HL-60 (cell line): ENCODE measurements around the gene COMMD4.

ENCODE experiments used
- DNase-seq, 2 experiments: peaks; one replicate each; pipeline ENCODE4 v3.0.0-alpha.2; 2010 to 2020; ENCODE audit warnings: low read depth in 1 of 2, low spot score in 1 of 2
- H3K27ac ChIP-seq: fragments of 250-450 bp; sonication (Bioruptor Pico); replicated peaks from 2 replicates; pipeline ENCODE4 v1.5.1; 2020; ENCODE audit warnings: mild to moderate bottlenecking, moderate library complexity
- H3K27me3 ChIP-seq: fragments of 250-450 bp; sonication (Bioruptor Pico); 2 replicates; pipeline ENCODE4 v1.5.1; 2021; ENCODE audit warnings: mild to moderate bottlenecking, moderate library complexity; ENCODE audit not compliant: insufficient read depth, poor library complexity, severe bottlenecking
- H3K4me3 ChIP-seq: replicated peaks from 2 replicates; pipeline ENCODE4 v1.5.1; 2011; ENCODE audit warnings: mild to moderate bottlenecking, control low read depth, low read length; ENCODE audit not compliant: insufficient read depth
- GABPA ChIP-seq: IDR thresholded peaks from 2 replicates; pipeline ENCODE4 v1.6.1; 2012; ENCODE audit warnings: low read depth
- POLR2AphosphoS5 ChIP-seq: IDR thresholded peaks from 2 replicates; pipeline ENCODE4 v1.6.1; 2012; ENCODE audit warnings: low read depth
- SPI1 ChIP-seq: IDR thresholded peaks from 2 replicates; pipeline ENCODE4 v1.6.1; 2012; ENCODE audit warnings: low read depth, mild to moderate bottlenecking, borderline replicate concordance
- TF ChIP-seq, protein P1 (sequence below): IDR thresholded peaks from 2 replicates; pipeline ENCODE4 v1.6.1; 2012; ENCODE audit warnings: low read depth; ENCODE audit not compliant: insufficient replicate concordance
- TF ChIP-seq, protein P2 (sequence below): IDR thresholded peaks from one replicate; pipeline ENCODE4 v1.5.1; 2011; ENCODE audit warnings: low read length, control low read depth, inconsistent platforms; ENCODE audit not compliant: insufficient read depth

Gene COMMD4

DNA sequence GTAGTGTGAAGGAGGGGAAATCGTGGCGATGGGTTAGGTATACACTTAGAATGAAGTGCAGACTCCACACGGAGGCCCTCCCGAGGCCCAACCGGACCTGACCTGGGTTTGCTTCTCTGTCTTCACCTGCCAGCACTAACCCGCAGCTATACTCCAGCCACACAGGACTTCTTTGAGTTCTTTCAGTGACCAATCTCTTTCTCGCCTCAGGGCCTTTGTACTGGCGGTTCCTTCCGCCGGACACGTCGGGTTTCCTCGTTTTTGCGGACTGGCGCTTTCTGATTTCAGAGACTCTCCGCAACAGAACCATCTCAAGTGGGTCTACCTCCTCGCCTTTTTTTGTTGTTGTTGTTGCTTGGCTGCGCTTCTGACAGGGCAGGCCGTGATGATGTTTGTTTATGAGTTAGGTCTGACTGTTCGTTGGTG is 10.9 kb downstream of the COMMD4 start, which contains the start of gene NEIL1:
NEIL1 (plus strand) TSS at position 244 of the 426 bp plus-strand sequence. CDS start 1,867 bp downstream, outside the sequence.
- no peak for DNase-seq
- peaks cover 16% of the 10 kb centered on the region for H3K27me3 ChIP-seq
- TF ChIP-seq GABPA = no peak
- no peak for TF ChIP-seq POLR2AphosphoS5
- TF ChIP-seq, protein P1, sequence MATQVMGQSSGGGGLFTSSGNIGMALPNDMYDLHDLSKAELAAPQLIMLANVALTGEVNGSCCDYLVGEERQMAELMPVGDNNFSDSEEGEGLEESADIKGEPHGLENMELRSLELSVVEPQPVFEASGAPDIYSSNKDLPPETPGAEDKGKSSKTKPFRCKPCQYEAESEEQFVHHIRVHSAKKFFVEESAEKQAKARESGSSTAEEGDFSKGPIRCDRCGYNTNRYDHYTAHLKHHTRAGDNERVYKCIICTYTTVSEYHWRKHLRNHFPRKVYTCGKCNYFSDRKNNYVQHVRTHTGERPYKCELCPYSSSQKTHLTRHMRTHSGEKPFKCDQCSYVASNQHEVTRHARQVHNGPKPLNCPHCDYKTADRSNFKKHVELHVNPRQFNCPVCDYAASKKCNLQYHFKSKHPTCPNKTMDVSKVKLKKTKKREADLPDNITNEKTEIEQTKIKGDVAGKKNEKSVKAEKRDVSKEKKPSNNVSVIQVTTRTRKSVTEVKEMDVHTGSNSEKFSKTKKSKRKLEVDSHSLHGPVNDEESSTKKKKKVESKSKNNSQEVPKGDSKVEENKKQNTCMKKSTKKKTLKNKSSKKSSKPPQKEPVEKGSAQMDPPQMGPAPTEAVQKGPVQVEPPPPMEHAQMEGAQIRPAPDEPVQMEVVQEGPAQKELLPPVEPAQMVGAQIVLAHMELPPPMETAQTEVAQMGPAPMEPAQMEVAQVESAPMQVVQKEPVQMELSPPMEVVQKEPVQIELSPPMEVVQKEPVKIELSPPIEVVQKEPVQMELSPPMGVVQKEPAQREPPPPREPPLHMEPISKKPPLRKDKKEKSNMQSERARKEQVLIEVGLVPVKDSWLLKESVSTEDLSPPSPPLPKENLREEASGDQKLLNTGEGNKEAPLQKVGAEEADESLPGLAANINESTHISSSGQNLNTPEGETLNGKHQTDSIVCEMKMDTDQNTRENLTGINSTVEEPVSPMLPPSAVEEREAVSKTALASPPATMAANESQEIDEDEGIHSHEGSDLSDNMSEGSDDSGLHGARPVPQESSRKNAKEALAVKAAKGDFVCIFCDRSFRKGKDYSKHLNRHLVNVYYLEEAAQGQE = no peak
- TF ChIP-seq, protein P2, sequence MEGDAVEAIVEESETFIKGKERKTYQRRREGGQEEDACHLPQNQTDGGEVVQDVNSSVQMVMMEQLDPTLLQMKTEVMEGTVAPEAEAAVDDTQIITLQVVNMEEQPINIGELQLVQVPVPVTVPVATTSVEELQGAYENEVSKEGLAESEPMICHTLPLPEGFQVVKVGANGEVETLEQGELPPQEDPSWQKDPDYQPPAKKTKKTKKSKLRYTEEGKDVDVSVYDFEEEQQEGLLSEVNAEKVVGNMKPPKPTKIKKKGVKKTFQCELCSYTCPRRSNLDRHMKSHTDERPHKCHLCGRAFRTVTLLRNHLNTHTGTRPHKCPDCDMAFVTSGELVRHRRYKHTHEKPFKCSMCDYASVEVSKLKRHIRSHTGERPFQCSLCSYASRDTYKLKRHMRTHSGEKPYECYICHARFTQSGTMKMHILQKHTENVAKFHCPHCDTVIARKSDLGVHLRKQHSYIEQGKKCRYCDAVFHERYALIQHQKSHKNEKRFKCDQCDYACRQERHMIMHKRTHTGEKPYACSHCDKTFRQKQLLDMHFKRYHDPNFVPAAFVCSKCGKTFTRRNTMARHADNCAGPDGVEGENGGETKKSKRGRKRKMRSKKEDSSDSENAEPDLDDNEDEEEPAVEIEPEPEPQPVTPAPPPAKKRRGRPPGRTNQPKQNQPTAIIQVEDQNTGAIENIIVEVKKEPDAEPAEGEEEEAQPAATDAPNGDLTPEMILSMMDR = no peak
- no peak for TF ChIP-seq SPI1
- peak within 1 kb of the TSS; percentile 20 for H3K4me3 ChIP-seq
- H3K27ac ChIP-seq = no peak within 1 kb of the TSS

DNA sequence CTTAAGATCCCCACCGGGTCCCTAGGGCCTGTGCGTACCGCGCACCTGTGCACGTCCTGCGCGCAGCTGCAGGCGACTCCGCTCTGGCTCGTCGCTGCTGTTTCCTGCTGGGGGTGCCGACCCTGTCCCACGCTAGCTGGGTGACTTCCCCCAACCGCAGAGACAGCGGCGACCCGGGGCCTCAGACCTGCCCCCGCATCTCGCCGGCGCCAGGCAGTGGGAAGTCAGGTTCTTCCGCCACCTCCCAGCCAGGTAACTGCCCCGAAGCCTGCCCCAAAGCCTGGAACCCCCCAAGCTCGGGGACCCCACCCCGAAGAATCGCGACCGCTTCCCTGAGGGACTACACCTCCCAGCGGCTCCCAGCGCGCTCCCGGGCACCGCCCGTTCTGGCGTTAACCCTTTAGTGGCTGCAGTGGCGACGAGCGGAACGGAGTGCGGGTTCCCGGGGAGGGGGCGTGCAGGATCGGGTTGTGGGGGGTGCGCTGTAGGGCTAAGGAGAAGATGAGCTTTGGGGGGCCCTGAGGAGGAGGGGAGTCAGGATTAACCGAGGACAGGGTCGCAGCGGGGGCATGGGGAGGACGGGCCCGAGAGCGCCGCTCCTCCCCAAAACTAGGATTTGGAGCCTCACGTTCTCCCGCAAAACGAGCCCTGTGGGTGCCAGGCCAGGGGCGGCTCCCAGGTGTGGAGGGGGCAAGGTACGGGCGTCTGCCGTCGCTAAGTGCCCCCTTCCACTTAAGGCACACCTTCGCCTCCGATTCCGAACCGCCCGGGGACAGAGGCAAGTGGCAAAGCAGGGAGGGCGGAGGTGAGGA is 11.6 kb downstream of the COMMD4 start:
- Histone ChIP-seq H3K27me3 (peaks cover 16% of the 10 kb centered on the region), H3K4me3 (peak overlapping the region; percentile 20)

DNA sequence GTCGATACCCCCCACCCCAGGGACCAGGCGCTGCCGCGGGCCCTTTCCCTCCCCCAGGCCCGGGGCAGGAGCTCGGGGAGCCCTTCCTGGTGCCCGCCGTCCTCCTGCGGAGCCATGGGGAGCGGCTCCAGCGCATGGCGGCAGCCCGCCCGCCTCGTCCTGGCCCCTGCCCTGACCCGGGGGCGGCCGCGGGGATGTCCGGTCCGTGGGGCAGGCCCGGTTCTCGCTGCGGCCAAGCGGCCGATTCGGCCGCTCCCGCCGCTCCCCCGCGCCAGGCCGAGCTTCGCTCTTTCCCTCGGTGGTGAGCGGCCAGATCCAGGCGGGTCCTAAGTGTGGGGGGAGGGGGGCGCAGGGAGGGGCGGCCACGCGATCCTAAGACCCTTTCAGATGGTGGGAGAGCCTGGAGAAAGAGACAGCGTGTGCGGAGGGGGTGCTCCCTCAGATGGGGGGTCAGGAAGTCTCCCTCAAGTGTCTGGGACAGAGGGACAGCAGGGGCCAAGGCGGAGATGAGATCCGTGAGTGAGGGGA is 12.2 kb downstream of the COMMD4 start:
- no peak for DNase-seq

More for the DNA sequence above, 11.6 kb downstream of the COMMD4 start:
- peak; percentile 50; the same call in 1 of the 2 replicates for TF ChIP-seq POLR2AphosphoS5
- TF ChIP-seq, protein P1 = no peak
- no peak overlapping the region for H3K27ac ChIP-seq
- no peak for DNase-seq

More for the DNA sequence above, 12.2 kb downstream of the COMMD4 start:
- Histone ChIP-seq H3K4me3 (no peak overlapping the region; the same call in 1 of the 2 replicates), H3K27me3 (peaks cover 16% of the 10 kb centered on the region), H3K27ac (no peak overlapping the region)
- TF ChIP-seq GABPA (no peak), SPI1 (no peak), POLR2AphosphoS5 (no peak)
- TF ChIP-seq, protein P2 = no peak
- TF ChIP-seq, protein P1 = no peak
